ENCODE results near the gene HPS1. TPM values are rescaled to one million over a fixed set of nuclear protein-coding genes. Genes with fewer than 3 reads are reported as not detected.

Gene HPS1
- total and polyA plus RNA-seq, 11 donors, result 20.9 to 61.4 (median 38.5) TPM

- intact Hi-C loops (cut with DNase I), result no loop called here
- H3K27ac ChIP-seq, result no peak overlapping the region
- H3K4me3 ChIP-seq, result no peak overlapping the region
- WGBS, 4 donors, result 82 to 85% (median 85%) methylated on average over 5 of the region's 5 CpGs
- DNase-seq (no peak), ATAC-seq (no peak)
- H3K27me3 ChIP-seq, result no peaks in the 10 kb centered on the region
- H3K9me3 ChIP-seq, result peaks cover 0 to 2% (median 0%) of the 10 kb centered on the region in 12 donors
- H3K4me1 ChIP-seq, result no peaks in the 10 kb centered on the region
- TF ChIP-seq POLR2A (IDR thresholded peaks at IDR 0.05), result no peak
- TF ChIP-seq CTCF (IDR thresholded peaks at IDR 0.05), result no peak
- H3K36me3 ChIP-seq, result peaks cover 0 to 47% (median 26%) of the 10 kb centered on the region in 9 donors
Observed at GRCh38 chr10:98382691-98383101, 64.0 kb downstream of the HPS1 start.

GRCh38 chr10:98380493-98381339 is 66.0 kb downstream of the HPS1 start:
- Histone ChIP-seq H3K4me3 (no peak overlapping the region), H3K4me1 (no peaks in the 10 kb centered on the region), H3K36me3 (peaks cover 0 to 38% (median 22%) of the 10 kb centered on the region in 9 donors), H3K9me3 (peaks cover 0 to 7% (median 2%) of the 10 kb centered on the region in 12 donors), H3K27ac (no peak overlapping the region), H3K27me3 (no peaks in the 10 kb centered on the region)
- 87 to 92% (median 89%) methylated on average over 8 of the region's 8 CpGs for WGBS, 4 donors
- TF ChIP-seq POLR2A (IDR thresholded peaks at IDR 0.05), result no peak
- no peak for TF ChIP-seq CTCF (IDR thresholded peaks at IDR 0.05)
- intact Hi-C loops (cut with DNase I), result no loop called here
- DNase-seq (no peak), ATAC-seq (no peak)

- Histone ChIP-seq H3K4me3 (no peak overlapping the region), H3K9me3 (peaks cover 0 to 7% (median 2%) of the 10 kb centered on the region in 12 donors), H3K27ac (no peak overlapping the region), H3K27me3 (peaks cover 0 to 2% (median 0%) of the 10 kb centered on the region in 9 donors), H3K36me3 (peaks cover 0 to 23% (median 11%) of the 10 kb centered on the region in 9 donors), H3K4me1 (peaks cover 0 to 14% (median 2%) of the 10 kb centered on the region in 12 donors)
- intact Hi-C loops (cut with DNase I), result no loop called here
- 96 to 98% (median 97%) methylated on average over 4 of the region's 4 CpGs for WGBS, 4 donors
- ATAC-seq (no peak), DNase-seq (no peak)
- TF ChIP-seq POLR2A (IDR thresholded peaks at IDR 0.05) (no peak), CTCF (IDR thresholded peaks at IDR 0.05) (no peak)
Observed at GRCh38 chr10:98378722-98379121, 68.0 kb downstream of the HPS1 start.

- no peak for ATAC-seq
- no peak for TF ChIP-seq POLR2A (IDR thresholded peaks at IDR 0.05)
- TF ChIP-seq CTCF (IDR thresholded peaks at IDR 0.05), result no peak
- Histone ChIP-seq H3K27ac (no peak overlapping the region), H3K4me1 (peaks cover 0 to 22% (median 4%) of the 10 kb centered on the region in 12 donors), H3K4me3 (no peak overlapping the region), H3K36me3 (peaks cover 0 to 12% (median under 1%) of the 10 kb centered on the region in 9 donors), H3K9me3 (peaks cover 0 to 7% (median 2%) of the 10 kb centered on the region in 12 donors), H3K27me3 (peaks cover 0 to 2% (median 0%) of the 10 kb centered on the region in 9 donors)
- intact Hi-C loops (cut with DNase I), result no loop called here
- no peak for DNase-seq
- WGBS, 4 donors, result 94 to 97% (median 96%) methylated on average over 3 of the region's 3 CpGs
Observed at GRCh38 chr10:98377536-98377935, 69.2 kb downstream of the HPS1 start.

Measured in heart left ventricle (tissue), 16 donors.